GM18499 (cell line): ENCODE data around the gene FHOD3.
"Not testable (repeated sequence)": the region's sequence is repeated elsewhere in the genome, so short reads cannot be mapped to it uniquely, and the experiment has no call there.

ENCODE experiments used
- ATAC-seq: cut with Tn5 transposase; IDR thresholded peaks from one replicate; pipeline ENCODE4 v1.9.1; 2021; ENCODE audit warnings: moderate number of reproducible peaks; ENCODE audit not compliant: insufficient read depth, unreplicated experiment

Gene FHOD3

DNA sequence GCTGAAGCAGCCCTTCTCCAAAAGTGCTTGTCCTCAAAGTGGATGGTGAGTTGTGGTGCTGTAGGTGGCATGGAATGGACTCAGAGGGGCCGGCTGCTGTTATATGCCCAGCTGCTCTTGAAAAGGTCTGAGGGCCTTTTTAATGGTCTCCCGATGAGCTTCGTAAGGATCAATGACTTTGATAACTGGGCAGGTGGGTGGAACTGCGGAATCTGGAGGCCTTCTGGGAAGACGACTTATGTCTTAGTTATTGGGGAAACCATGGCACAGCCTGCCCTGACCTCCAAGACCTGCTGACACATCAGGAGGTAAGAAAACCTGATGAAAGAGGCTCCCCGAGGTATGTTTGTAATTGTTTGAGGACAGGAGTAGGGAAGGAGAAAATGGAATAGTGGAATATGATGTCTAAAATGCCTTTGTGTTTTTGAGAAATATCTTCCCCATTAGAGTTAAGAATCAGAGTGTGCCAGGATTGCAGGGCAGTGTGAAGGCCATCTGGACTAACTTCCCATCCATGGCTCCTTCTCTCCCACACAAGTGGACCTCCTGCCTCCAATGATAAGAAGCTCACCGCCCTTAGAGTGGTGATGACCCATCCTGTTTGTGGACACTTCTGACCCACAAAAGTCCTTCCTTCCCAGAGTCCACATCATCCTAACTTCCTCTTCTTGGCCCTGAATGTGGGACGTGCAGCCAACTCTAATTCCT lies 236.1 kb downstream of the FHOD3 start:
- ATAC-seq, result no peak

GRCh38 chr18:36534154-36534688 lies 236.7 kb downstream of the FHOD3 start:
- peak; percentile 68 for ATAC-seq

- no peak for ATAC-seq
These were observed 237.9 kb downstream of the FHOD3 start for GRCh38 chr18:36535202-36535935.

GRCh38 chr18:36536426-36536825 lies 238.9 kb downstream of the FHOD3 start:
- no peak for ATAC-seq

GRCh38 chr18:36537289-36537688 lies 239.8 kb downstream of the FHOD3 start:
- ATAC-seq, result no peak

DNA sequence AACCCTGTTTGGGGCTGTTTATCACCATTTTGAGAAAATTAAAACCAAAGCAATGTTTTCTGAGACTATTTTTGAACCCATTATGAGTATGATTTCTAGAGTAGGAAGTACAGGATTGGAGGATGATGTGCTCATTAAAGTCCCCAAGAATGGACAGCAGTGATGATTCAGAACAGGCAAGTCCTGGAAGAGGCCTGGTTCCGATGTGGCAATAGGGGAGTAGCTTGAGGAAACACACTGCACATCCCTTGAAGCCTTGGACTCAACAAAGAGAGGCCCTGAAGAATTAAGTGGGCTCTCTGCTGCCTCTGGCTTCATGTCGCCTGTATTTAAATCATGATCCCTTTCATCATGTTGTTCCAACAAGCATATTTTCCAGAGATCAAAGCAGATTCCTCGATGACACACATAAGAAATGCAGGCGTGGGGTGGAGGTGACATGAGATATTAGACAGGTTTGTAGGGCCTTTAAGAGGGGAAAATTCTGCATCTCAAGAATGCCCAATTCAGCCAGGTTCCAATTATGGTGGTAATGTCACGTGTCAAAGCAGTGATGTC lies 242.2 kb downstream of the FHOD3 start:
- no peak for ATAC-seq

GRCh38 chr18:36543030-36543429 lies 245.5 kb downstream of the FHOD3 start:
- no peak for ATAC-seq

DNA sequence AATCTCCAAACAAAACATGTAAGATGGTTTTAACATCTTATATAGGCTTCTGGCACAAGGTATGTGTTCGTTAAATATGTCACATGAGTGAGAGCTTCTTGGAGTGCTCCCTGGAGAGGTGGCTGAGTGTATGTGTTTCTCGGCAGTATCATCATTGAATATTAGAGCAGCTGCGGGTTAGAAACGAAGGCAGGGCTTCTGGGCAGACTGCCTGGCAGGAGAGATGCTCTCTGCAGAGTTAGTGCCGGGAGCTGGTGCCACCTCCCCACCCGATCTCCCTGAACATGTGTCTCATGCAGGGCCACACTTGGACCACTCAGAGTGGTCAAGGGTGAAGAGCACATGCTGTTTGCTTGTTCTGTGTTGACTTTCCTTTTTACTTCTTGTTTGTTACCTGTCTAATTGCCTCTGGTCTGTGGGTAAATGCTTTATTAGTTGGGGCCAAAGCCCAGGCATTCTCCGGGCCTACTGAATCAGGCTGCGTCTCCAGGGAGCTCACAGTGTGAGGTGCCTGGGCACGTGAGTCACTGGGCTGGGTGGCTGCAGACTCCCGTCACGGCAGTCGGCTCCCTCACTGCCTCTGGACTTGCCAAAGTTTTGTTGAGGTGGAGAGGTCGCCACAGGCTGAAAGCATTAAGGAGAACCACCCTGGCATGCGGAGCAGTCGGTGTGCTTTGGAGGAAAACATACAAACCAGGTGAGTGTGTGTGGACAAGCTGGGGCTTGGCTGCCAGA lies 246.6 kb downstream of the FHOD3 start:
- no peak for ATAC-seq

GRCh38 chr18:36545821-36546427 lies 248.4 kb downstream of the FHOD3 start:
- no peak for ATAC-seq

DNA sequence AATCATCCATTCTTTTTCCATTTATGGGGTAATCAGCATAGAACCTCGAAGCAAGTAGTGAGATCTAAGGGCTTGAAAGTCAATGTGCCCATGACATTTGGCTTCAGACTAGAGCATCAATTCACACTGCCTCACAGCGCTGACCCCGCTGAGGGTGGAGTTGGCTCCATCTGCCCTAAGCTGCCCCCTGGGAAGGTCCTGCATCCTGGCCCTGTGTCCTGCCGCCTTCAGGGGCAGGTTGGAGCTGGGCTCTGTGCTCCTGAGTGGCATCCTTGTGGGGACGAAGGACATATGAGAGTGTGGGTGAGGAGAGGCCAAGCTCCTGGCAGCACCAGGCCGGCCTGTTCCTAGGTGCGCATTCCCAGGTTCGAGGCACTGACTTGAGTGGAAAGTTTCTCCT lies 249.4 kb downstream of the FHOD3 start:
- ATAC-seq, result no peak

DNA sequence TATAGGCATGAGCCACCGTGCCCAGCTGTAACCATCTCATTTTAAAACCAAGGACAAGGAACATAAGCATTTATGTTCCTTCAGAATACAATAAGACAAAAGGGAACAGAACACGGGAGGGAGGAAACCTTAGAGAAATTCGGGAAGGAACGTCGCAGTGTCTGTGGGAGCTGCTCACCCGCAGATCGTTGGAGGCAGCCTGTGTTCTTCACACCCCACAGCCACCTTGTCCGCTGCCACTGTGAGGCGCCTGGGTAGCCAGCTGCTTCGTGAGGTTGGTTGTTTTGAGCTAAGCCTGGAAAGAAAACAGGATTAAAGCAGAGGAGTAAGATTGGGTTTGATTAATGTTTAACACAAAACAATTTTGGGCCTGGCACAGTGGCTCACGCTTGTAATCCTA lies 250.0 kb downstream of the FHOD3 start:
- no peak for ATAC-seq

DNA sequence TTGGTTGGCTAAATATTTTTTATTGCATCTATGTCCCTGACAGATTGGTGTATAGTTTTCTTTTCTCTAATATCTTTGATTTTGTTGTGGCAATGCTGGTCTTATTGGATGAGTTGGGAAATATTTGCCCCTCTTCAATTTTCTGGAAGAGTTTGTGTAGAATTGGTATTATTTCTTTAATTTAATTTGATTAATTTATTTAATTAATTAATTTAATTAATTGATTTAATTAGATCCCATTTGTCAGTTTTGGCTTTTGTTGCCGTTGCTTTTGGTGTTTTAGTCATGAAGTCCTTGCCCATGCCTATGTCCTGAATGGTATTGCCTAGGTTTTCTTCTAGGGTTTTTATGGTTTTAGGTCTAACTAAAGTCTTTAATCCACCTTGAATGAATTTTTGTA lies 253.8 kb downstream of the FHOD3 start:
- not testable (repeated sequence) for ATAC-seq

DNA sequence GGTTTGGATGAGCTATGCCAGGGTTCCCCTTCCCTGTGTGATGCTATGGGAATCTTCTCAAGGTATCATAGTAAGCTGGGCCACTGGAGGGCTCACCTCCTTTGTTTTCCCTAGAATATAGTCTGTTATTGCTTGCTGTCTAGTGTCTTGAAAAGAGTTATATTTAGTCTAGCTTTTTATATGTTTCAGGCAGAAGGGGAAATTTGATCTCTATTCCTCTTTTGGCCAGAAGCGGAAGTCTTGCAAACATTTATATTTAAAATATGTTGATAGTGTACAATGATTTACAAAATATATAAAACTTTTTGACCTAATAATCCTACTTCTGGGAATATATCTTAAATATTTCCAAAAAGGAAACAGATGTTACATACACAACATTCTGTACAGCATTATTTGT lies 260.7 kb downstream of the FHOD3 start:
- ATAC-seq, result no peak

GRCh38 chr18:36559149-36559857 lies 261.8 kb downstream of the FHOD3 start:
- ATAC-seq, result no peak

- no peak for ATAC-seq
These were observed 262.7 kb downstream of the FHOD3 start for GRCh38 chr18:36560187-36560586.

DNA sequence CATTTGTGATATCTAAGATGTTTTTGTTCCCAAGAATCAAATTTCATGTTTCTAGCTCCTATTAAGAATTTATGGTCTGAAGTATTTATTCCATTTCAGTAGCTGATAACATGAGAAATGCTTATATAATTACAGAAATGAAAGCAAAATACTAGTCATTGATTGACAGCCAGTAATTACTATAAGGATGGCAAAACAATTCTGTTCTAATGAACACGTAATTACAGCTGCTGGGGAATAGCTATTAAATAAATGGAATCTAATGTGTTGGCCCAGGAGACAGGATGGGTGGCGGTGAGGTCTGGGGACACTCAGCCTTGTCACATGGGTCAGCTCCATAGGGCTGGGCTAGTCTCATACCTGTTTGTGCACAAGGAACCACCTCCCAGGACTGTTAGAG lies 263.5 kb downstream of the FHOD3 start:
- no peak for ATAC-seq

DNA sequence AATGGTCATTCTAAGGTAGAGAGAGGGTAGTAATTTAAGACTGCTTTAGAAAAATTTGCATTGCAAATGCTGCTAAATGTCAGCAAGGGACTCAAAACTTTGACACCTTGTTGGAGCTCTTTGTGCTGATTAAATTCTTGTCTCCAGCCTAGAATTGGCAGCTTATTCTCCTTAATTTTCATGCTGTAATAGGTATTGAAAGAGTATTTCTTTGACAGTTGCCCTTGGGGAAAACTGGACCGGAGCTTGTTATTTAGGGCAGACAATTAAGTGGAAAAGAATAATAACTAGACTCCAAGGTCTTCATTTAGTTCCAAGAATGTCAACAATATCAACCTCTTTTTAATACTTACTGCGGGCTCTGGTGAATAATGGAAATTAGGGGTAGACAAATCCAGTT lies 267.3 kb downstream of the FHOD3 start:
- ATAC-seq, result no peak

DNA sequence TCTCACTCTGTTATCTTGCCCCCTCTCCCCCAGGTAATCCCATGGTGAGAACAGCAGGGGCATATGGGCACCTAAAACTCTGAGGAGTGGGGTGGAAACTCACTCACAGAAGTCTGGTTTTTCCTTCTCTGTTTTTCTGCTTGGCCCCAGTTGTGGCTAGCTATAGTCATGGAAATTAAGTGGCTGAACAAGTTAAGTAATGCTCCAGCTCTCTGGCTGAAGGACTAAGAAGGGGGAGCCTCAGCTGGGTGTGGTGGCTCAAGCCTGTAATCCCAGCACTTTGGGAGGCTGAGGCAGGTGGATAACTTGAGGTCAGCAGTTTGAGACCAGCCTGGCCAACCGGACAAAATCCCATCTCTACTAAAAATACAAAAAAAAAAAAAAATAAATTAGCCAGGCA lies 270.3 kb downstream of the FHOD3 start:
- no peak for ATAC-seq

GRCh38 chr18:36568487-36568886 lies 271.0 kb downstream of the FHOD3 start:
- no peak for ATAC-seq
